Thoracic aorta (tissue), 2 donors: ENCODE results near the gene IFNA10. TPM values are rescaled to one million over a fixed set of nuclear protein-coding genes. Genes with fewer than 3 reads are reported as not detected.

ENCODE experiments used
- ATAC-seq: fragments of 150-250 bp; one replicate; pipeline ENCODE4 v1.8.0; 2017; ENCODE audit warnings: low read depth; ENCODE audit not compliant: insufficient number of reproducible peaks, low FRiP score
- DNase-seq: peaks from one replicate; pipeline ENCODE4 v3.0.0-alpha.2; 2020; ENCODE audit warnings: low spot score
- H3K27ac ChIP-seq, 2 donors: fragments of 200-600 bp; sonication (generic); 1 replicate in 1 of 2; 2 replicates in 1 of 2; pipeline ENCODE4 v1.5.1; 2016; ENCODE audit warnings: mild to moderate bottlenecking in 2 of 2, moderate library complexity in 2 of 2
- H3K27me3 ChIP-seq: fragments of 200-600 bp; sonication (generic); replicated peaks from 2 replicates; pipeline ENCODE4 v1.6.0; 2016; ENCODE audit warnings: mild to moderate bottlenecking; ENCODE audit not compliant: insufficient read depth
- H3K36me3 ChIP-seq: fragments of 200-600 bp; sonication (generic); one replicate; pipeline ENCODE4 v1.5.1; 2016
- H3K4me1 ChIP-seq, 2 donors: fragments of 200-600 bp; sonication (generic); 1 replicate in 1 of 2; 2 replicates in 1 of 2; pipeline versions ENCODE4 v1.5.1 to v1.6.0; 2016; ENCODE audit warnings: low read depth in 2 of 2, mild to moderate bottlenecking in 1 of 2; ENCODE audit not compliant: control insufficient read depth in 1 of 2
- H3K4me3 ChIP-seq: fragments of 200-600 bp; sonication (generic); 2 replicates; pipeline ENCODE4 v1.5.1; 2016; ENCODE audit warnings: mild to moderate bottlenecking
- H3K9me3 ChIP-seq: fragments of 200-600 bp; sonication (generic); 2 replicates; pipeline ENCODE4 v1.5.1; 2016
- CTCF ChIP-seq: fragments of 200-600 bp; sonication (generic); IDR thresholded peaks from one replicate; pipeline ENCODE4 v1.5.1; 2019; ENCODE audit warnings: antibody characterized with exemption
- total RNA-seq, 2 donors: library from RNA; depleted of rRNA; stranded (reverse); fragments of >200 nt; gene quantifications; one replicate each; pipeline versions ENCODE4 v1.1.0 to v1.2.3, GENCODE V29; 2016

The IFNA10 gene
- total RNA-seq, 2 donors from 2014 or later = not detected

DNA sequence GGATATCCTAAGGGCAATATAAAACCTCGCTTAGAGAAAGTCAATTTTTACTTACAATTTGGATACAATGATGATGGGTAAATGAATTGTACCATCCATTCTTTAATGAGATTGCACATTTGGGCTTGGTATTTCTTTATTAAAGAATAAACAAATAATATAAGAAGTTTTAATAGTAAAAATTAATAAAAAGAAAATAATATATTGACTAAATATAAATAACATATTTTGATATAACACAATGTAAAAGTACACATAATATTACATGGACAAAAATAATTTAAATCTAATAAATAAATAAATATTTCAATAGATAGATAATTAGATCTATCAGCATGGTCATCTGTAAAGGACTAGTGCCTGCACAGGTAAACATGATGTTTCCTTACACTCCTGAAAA lies 41.4 kb downstream of the IFNA10 start:
- DNase-seq = no peak
- Histone ChIP-seq H3K4me3 (no peak overlapping the region), H3K27me3 (no peaks in the 10 kb centered on the region), H3K27ac (no peak overlapping the region), H3K36me3 (no peaks in the 10 kb centered on the region), H3K9me3 (no peaks in the 10 kb centered on the region), H3K4me1 (no peaks in the 10 kb centered on the region)
- ATAC-seq = no peak
- TF ChIP-seq CTCF = no peak

DNA sequence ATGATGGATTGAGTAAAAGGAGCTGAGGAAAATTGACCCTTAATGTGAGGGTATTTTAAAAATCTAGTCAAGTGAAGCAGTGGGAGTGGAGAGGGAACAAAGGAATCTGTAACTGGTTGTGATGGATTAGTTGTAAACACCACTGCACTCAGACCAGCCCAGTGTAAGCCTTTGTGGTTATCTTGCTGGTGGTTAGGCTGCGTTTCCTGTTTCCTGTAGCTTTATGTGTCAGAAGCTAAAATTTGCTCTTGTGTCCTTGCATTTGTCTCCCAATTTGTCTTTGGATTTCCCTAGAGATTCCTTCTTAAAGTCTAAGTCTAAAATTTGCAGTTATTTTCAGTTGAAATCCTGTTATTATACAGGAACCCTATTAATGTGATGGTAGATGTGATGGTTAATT lies 46.8 kb downstream of the IFNA10 start:
- Histone ChIP-seq H3K4me3 (no peak overlapping the region), H3K36me3 (no peaks in the 10 kb centered on the region), H3K27me3 (no peaks in the 10 kb centered on the region), H3K27ac (no peak overlapping the region), H3K4me1 (no peaks in the 10 kb centered on the region), H3K9me3 (no peaks in the 10 kb centered on the region)
- no peak for ATAC-seq
- TF ChIP-seq CTCF = no peak
- no peak for DNase-seq

Other genes with a start within 250 kb of the IFNA10 start
- 1 to 10 TPM; 2.0 to 8.4 TPM for gene HACD4, start 175.5 kb downstream of the IFNA10 start, total RNA-seq
- not detected for gene IFNB1, start 129.2 kb downstream of the IFNA10 start, total RNA-seq
- not detected for gene IFNW1, start 65.3 kb downstream of the IFNA10 start, total RNA-seq
- not detected for gene IFNA21, start 40.5 kb downstream of the IFNA10 start, total RNA-seq
- gene IFNA4, start 19.6 kb downstream of the IFNA10 start, total RNA-seq = not detected
- gene IFNA7, start 4.9 kb downstream of the IFNA10 start, total RNA-seq = not detected
- gene IFNA16, start 10.2 kb upstream of the IFNA10 start, total RNA-seq = not detected
- gene IFNA17, start 21.1 kb upstream of the IFNA10 start, total RNA-seq = not detected
- not detected for gene IFNA14, start 32.9 kb upstream of the IFNA10 start, total RNA-seq
- 1 to 10 TPM in 1 of 2 donors, under 1 TPM in 1; 0.68 to 2.5 TPM for gene IFNA5, start 98.2 kb upstream of the IFNA10 start, total RNA-seq
- gene KLHL9, start 128.3 kb upstream of the IFNA10 start, total RNA-seq = 10 to 100 TPM; 14.9 to 23.4 TPM
- gene IFNA6, start 143.7 kb upstream of the IFNA10 start, total RNA-seq = not detected
- not detected for gene IFNA13, start 160.9 kb upstream of the IFNA10 start, total RNA-seq
- not detected for gene IFNA2, start 178.3 kb upstream of the IFNA10 start, total RNA-seq
- gene IFNA8, start 202.0 kb upstream of the IFNA10 start, total RNA-seq = not detected
- gene IFNA1, start 233.3 kb upstream of the IFNA10 start, total RNA-seq = not detected